H54 (cell line): Measurements from ENCODE around the gene C3orf49.

Experiments
- DNase-seq: peaks from one replicate; pipeline ENCODE4 v3.0.0; 2011; ENCODE audit warnings: low spot score, mixed read lengths; ENCODE audit not compliant: insufficient read length
- FAIRE-seq: peaks from 3 replicates; lab custom pipeline; 2011; peaks lifted over from hg19 to GRCh38; lab: Jason Lieb, UNC
- POLR2A ChIP-seq: IDR thresholded peaks from 2 replicates; pipeline ENCODE4 v1.6.1; 2011; ENCODE audit warnings: low read depth, mild to moderate bottlenecking, low read length

C3orf49 gene, protein sequence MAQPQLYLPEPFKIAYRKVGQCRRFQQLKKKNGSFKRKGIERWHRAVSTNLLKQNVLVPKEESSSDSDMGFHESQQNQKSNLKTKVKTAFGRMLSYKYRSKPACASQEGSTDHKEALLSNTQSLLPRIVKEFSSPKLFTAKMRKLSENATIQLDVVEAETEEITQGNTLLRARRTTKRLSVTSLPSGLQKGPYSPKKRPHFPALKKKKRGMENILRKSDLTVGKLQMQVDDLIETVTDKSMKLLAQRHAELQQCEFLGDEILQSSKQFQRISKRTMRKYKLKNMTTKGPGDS

GRCh38 chr3:63819151-63819398 is at the start of gene C3orf49:
C3orf49 (plus strand) TSS chr3:63819299; CDS start chr3:63819472, 173 bp downstream.
- TF ChIP-seq POLR2A = no peak
- FAIRE-seq = no peak

GRCh38 chr3:63774781-63775180 is 44.3 kb upstream of the C3orf49 start:
- TF ChIP-seq POLR2A = no peak
- DNase-seq (no peak), FAIRE-seq (no peak)

More at GRCh38 chr3:63819151-63819398, at the start of gene C3orf49:
- no peak for DNase-seq

DNA sequence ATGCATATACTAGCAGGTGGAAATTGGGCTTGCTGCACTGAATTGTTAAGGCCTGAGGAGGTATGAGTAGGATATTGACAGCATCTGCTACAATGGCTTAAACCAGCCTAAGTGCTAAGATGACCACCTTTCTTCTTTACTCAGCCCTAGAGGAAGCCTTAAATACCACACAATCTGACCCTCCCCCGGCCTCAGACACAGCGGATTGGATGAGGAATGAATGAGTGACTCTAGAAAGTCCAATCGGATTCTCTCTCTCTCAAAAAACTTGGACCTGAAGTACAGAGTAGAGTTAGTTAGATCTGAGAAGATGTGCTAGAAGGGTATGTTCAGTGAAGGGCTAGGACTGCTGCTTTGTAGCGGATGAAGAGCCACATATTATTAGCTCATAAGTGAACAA is 39.9 kb upstream of the C3orf49 start:
- no peak for TF ChIP-seq POLR2A
- no peak for FAIRE-seq
- DNase-seq = no peak

- FAIRE-seq = no peak
- DNase-seq = no peak
- TF ChIP-seq POLR2A = no peak
Observed at GRCh38 chr3:63791974-63792373, 27.1 kb upstream of the C3orf49 start.

DNA sequence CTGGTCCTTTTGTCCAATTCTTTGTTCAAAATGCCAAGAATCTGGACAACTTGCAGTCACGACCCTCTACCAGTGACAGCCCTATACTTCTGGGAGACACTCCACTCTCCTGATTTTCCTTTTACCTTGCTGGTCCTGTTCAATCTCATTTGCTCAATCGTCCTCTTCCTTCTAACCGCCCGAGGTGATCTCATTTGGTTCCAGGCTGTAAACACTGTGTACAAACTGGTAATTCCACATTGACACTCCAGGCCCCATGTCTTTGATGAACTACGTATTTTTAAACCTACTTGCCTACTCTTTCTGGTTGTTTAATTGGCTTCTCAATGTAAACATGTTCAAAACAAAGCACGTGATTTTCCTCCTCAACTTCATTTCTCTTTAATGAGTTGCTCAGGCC is 23.7 kb upstream of the C3orf49 start:
- TF ChIP-seq POLR2A = no peak
- no peak for DNase-seq
- no peak for FAIRE-seq

DNA sequence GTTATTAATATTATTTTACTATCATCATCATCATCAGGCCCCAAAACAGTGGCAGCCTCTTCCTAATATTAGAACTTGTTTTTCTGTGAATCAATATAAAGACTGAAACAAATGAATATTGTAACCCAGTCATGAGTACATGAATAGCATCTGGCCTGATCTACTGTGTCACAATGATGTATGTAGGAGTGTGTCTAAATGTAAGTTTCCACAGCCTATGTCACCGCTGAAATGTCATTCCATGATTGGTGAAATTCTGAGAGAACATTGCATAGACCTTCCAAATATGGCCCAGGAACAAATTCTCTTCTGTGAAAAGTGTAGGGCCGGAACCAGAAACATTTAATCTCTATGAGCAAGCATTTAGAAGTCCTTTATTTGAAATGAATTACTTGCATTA is 20.6 kb upstream of the C3orf49 start:
- no peak for DNase-seq
- FAIRE-seq = no peak
- TF ChIP-seq POLR2A = no peak

GRCh38 chr3:63798949-63799348 is 20.1 kb upstream of the C3orf49 start:
- DNase-seq = no peak
- FAIRE-seq = no peak
- no peak for TF ChIP-seq POLR2A

DNA sequence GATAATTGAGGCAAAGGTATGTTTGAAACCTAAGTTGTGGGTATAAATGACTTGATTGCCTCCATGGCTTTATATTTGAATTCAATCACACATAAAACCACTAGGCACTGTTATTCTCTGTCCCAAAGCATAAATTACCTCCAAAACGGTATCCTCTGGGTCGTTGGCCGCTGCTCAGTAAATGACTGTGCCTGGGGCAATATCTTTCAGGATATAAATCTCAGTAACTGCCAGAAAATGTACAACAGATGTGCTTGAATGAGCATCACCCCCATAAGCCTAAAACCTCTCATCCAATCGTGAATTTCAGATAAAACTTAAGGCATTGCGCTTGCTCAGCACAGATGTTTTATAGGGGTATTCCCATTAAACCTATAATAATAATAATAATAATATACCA is 19.0 kb upstream of the C3orf49 start:
- TF ChIP-seq POLR2A = no peak
- DNase-seq (no peak), FAIRE-seq (no peak)

GRCh38 chr3:63803911-63804310 is 15.2 kb upstream of the C3orf49 start:
- no peak for FAIRE-seq
- no peak for DNase-seq
- no peak for TF ChIP-seq POLR2A

GRCh38 chr3:63807961-63808565 is 11.0 kb upstream of the C3orf49 start:
- DNase-seq (no peak), FAIRE-seq (no peak)
- TF ChIP-seq POLR2A = no peak

DNA sequence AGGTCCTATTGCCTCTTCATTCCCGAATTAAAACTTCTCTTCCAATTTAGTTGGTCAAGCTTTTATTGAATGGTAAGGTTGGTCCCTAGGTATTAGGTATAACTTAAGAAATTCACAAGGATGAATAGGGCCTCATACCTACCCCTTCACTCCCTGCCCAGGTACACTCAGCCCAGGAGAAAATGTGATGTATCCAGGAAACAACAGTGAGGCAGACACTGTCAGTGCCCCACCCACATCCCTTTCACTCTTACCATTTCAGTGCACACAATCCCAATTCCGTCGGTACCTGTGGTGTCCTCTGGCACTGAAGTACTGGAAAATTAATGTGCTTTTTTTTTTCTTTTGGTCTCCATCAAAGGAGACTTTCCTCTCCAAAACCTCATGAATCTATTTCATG is 10.5 kb upstream of the C3orf49 start:
- TF ChIP-seq POLR2A = no peak
- no peak for FAIRE-seq
- no peak for DNase-seq

DNA sequence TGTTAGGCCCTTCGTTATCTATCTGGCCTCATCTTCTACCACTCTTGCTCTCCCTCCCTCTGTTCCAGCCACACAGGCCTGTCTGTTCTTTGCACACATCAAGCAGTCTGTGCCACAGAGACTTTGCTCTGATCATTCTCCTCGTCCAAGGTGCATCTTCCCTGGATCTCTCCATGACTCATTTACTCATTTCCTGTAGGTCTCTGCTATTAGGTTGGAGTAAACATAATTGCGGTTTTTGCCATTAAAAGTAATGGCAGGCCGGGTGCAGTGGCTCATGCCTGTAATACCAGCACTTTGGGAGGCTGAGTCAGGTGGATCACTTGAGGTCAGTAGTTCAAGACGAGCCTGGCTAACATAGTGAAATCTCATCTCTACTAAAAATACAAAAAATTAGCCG is 9.5 kb upstream of the C3orf49 start:
- TF ChIP-seq POLR2A = no peak
- DNase-seq = no peak
- peak; percentile 15 for FAIRE-seq

GRCh38 chr3:63814237-63814636 is 4.9 kb upstream of the C3orf49 start:
- no peak for TF ChIP-seq POLR2A
- DNase-seq = no peak
- FAIRE-seq = no peak

DNA sequence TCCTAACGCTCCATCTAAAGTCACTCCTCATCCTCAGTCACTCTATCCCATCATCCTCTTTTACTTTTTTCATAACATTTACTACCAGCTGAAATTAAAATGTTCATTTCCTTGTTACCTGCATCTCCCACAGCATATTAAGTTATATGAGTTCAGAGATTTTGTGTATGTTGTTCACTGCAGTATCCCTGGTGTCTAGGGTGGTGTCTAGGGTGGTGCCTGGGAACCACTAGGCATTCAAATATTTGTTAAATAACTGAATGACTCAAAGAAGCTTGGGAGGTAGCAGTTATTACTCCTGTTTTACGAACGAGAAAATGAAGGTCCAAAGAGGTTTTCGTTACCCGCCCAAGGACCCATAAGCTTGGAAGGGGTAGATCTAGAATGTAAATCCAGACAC is 1.9 kb upstream of the C3orf49 start:
- FAIRE-seq (no peak), DNase-seq (no peak)
- no peak for TF ChIP-seq POLR2A
